ENCODE data around the gene PRDM16. TPM values are rescaled to one million over a fixed set of nuclear protein-coding genes. Genes with fewer than 3 reads are reported as not detected.
A peak's percentile ranks its signal among the peaks of the same experiment; 100 is the strongest.

Gene PRDM16
- total and polyA plus RNA-seq, 2 of the 13 experiments (the other 11 are each of a cell fraction or from before 2014, with no cell fraction given): 0.15 to 0.81 TPM

GRCh38 chr1:3066250-3066711 is 2.7 kb upstream of the PRDM16 start (continued):
- TF ChIP-seq GLMP (CRISPR knock-in tag; IDR thresholded peaks at IDR 0.05; ENCODE audit: borderline replicate concordance) (no peak), HOXA3 (CRISPR knock-in tag; IDR thresholded peaks at IDR 0.05) (peak; percentile 56; the same call in 1 of the 2 replicates), GABPB1 (CRISPR knock-in tag; IDR thresholded peaks at IDR 0.05) (peak; percentile 47; the same call in 1 of the 2 replicates), IRF9 (CRISPR knock-in tag; IDR thresholded peaks at IDR 0.05; ENCODE audit: borderline replicate concordance) (no peak), KLF13 (CRISPR knock-in tag; IDR thresholded peaks at IDR 0.05) (0 out of 2 replicates have a peak, but pooled peaks have one; percentile 75), PBX3 (CRISPR knock-in tag; IDR thresholded peaks at IDR 0.05; ENCODE audit: borderline replicate concordance) (no peak), TRAFD1 (CRISPR knock-in tag; IDR thresholded peaks at IDR 0.05; ENCODE audit: borderline replicate concordance) (no peak), TBX3 (IDR thresholded peaks at IDR 0.05; ENCODE audit: borderline replicate concordance) (no peak), ZNF33A (CRISPR knock-in tag; IDR thresholded peaks at IDR 0.05; ENCODE audit: borderline replicate concordance) (no peak), TBL1XR1 (IDR thresholded peaks at IDR 0.05; ENCODE audit: borderline replicate concordance, low read length, partially characterized antibody) (no peak), ZNF282 (IDR thresholded peaks at IDR 0.05; ENCODE audit: partially characterized antibody) (no peak), STAG1 (CRISPR knock-in tag; IDR thresholded peaks at IDR 0.05) (peak; percentile 99), ZNF687 (CRISPR knock-in tag; IDR thresholded peaks at IDR 0.05) (peak; percentile 84), GLI4 (CRISPR knock-in tag; IDR thresholded peaks at IDR 0.05; ENCODE audit: borderline replicate concordance) (peak; percentile 55; the same call in 1 of the 2 replicates), RXRA (CRISPR knock-in tag; IDR thresholded peaks at IDR 0.05) (peak; percentile 50), SAP130 (CRISPR knock-in tag; IDR thresholded peaks at IDR 0.05; ENCODE audit: low read depth) (peak; percentile 32; the same call in 1 of the 2 replicates), CEBPG (CRISPR knock-in tag; IDR thresholded peaks at IDR 0.05) (0 out of 2 replicates have a peak, but pooled peaks have one; percentile 10), ZNF235 (CRISPR knock-in tag; IDR thresholded peaks at IDR 0.05; ENCODE audit: borderline replicate concordance) (no peak), ZFX (CRISPR knock-in tag; IDR thresholded peaks at IDR 0.05; ENCODE audit: low read depth) (peak; percentile 65), ZNF550 (CRISPR knock-in tag; IDR thresholded peaks at IDR 0.05; ENCODE audit: borderline replicate concordance) (0 out of 2 replicates have a peak, but pooled peaks have one; percentile 44)
